GM18519 (cell line): Measurements from ENCODE around the gene NGEF.
"Not testable (repeated sequence)": the region's sequence is repeated elsewhere in the genome, so short reads cannot be mapped to it uniquely, and the experiment has no call there.

Experiments used
- ATAC-seq: cut with Tn5 transposase; IDR thresholded peaks from one replicate; pipeline ENCODE4 v1.9.1; 2021; ENCODE audit warnings: mild to moderate bottlenecking, moderate library complexity; ENCODE audit not compliant: unreplicated experiment, low FRiP score

NGEF gene

GRCh38 chr2:233013027-233013461, at the start of gene NGEF:
NGEF (minus strand) TSS chr2:233013256; CDS start chr2:232974890, 38,366 bp downstream.
- ATAC-seq: no peak

GRCh38 chr2:233062451-233062850, 49.4 kb upstream of the NGEF start:
- no peak for ATAC-seq

- no peak for ATAC-seq
Measured at GRCh38 chr2:233061591-233062450, 48.8 kb upstream of the NGEF start.

- no peak for ATAC-seq
Measured at GRCh38 chr2:233060980-233061590, 48.0 kb upstream of the NGEF start.

- ATAC-seq: no peak
Measured at GRCh38 chr2:233060501-233060979, 47.5 kb upstream of the NGEF start.

- peak; percentile 44 for ATAC-seq
Measured at GRCh38 chr2:233059797-233060500, 46.9 kb upstream of the NGEF start, which contains the start of gene INPP5D. INPP5D (plus strand) TSS chr2:233060342; CDS start chr2:233060479, 137 bp downstream.

GRCh38 chr2:233059547-233059796, 46.4 kb upstream of the NGEF start:
- no peak for ATAC-seq

- no peak for ATAC-seq
Measured at GRCh38 chr2:233058717-233059546, 45.9 kb upstream of the NGEF start.

GRCh38 chr2:233056961-233057605, 44.0 kb upstream of the NGEF start:
- no peak for ATAC-seq

GRCh38 chr2:233055362-233055761, 42.3 kb upstream of the NGEF start:
- no peak for ATAC-seq

GRCh38 chr2:233053928-233054784, 41.1 kb upstream of the NGEF start:
- no peak for ATAC-seq

GRCh38 chr2:233052517-233052916, 39.5 kb upstream of the NGEF start:
- ATAC-seq: not testable (repeated sequence)

- ATAC-seq: no peak
Measured at GRCh38 chr2:233051241-233052149, 38.4 kb upstream of the NGEF start.

- no peak for ATAC-seq
Measured at GRCh38 chr2:233049194-233049761, 36.2 kb upstream of the NGEF start.

GRCh38 chr2:233048569-233049193, 35.6 kb upstream of the NGEF start:
- no peak for ATAC-seq

- no peak for ATAC-seq
Measured at GRCh38 chr2:233047667-233048066, 34.6 kb upstream of the NGEF start.

GRCh38 chr2:233047206-233047605, 34.1 kb upstream of the NGEF start:
- no peak for ATAC-seq
